ENCODE measurements around the gene MTHFD2L.

MTHFD2L gene

DNA sequence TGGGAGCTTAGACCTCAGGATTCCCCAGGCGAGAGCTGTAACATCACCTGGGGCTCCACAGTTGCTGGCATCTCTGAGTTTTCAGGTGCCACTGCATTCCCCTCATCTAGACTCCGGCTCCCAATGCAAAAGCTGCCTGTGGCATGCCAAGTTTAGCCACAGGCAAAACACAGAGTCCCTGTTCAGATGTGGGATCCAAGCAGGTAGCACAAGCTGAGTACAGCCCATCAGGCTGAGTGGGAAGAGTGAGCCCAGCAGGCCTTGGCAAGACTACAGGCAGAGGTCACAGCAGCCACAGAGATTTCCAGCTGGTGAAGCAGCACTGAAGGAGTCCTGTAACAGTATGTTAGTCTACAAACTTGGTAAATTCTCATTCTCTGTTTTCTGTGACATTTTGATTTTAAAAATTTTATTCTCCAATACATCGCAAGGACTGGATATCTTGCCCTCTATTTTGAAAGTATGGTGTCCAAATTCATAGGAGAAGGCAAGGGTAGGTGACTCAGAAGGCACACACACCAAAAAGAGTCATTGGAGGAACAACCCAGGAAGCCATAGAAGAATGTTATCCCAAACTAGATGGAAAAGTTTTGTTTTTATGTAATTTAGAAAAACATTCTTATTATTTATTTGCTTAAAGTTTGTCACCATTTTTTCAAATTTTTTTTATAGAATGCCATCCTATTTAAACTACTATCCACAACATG is 45.4 kb upstream of the MTHFD2L start (continued):
- TF ChIP-seq, protein P1, sequence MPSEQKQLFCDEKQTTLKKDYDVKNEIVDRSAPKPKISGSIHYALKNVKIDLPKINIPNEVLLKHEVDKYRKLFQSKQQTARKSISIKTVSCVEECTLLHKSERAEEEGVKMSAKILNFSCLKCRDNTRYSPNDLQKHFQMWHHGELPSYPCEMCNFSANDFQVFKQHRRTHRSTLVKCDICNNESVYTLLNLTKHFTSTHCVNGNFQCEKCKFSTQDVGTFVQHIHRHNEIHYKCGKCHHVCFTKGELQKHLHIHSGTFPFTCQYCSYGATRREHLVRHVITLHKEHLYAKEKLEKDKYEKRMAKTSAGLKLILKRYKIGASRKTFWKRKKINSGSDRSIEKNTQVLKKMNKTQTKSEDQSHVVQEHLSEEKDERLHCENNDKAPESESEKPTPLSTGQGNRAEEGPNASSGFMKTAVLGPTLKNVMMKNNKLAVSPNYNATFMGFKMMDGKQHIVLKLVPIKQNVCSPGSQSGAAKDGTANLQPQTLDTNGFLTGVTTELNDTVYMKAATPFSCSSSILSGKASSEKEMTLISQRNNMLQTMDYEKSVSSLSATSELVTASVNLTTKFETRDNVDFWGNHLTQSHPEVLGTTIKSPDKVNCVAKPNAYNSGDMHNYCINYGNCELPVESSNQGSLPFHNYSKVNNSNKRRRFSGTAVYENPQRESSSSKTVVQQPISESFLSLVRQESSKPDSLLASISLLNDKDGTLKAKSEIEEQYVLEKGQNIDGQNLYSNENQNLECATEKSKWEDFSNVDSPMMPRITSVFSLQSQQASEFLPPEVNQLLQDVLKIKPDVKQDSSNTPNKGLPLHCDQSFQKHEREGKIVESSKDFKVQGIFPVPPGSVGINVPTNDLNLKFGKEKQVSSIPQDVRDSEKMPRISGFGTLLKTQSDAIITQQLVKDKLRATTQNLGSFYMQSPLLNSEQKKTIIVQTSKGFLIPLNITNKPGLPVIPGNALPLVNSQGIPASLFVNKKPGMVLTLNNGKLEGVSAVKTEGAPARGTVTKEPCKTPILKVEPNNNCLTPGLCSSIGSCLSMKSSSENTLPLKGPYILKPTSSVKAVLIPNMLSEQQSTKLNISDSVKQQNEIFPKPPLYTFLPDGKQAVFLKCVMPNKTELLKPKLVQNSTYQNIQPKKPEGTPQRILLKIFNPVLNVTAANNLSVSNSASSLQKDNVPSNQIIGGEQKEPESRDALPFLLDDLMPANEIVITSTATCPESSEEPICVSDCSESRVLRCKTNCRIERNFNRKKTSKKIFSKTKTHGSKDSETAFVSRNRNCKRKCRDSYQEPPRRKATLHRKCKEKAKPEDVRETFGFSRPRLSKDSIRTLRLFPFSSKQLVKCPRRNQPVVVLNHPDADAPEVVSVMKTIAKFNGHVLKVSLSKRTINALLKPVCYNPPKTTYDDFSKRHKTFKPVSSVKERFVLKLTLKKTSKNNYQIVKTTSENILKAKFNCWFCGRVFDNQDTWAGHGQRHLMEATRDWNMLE (tag by site-specific recombination; conservative IDR thresholded peaks at IDR 0.05; ENCODE audit: low read depth), result no peak

- no peak overlapping the region for H3K4me3 ChIP-seq (ENCODE audit: low read depth, low read length)
- POLR2A ChIA-PET, result no interaction called here
- H3K4me1 ChIP-seq (ENCODE audit: control insufficient read depth, insufficient read depth, low read length), result 0 out of 2 replicates have a peak, but pooled peaks cover 2% of the 10 kb centered on the region
- H3K27ac ChIP-seq (ENCODE audit: extremely low read depth, low read depth, low read length), result no peak overlapping the region
- CTCF ChIA-PET, result interaction anchor here (2.0 kb wide), 1 partner anchor 19 kb away, joined by 5 read pairs; no protein-coding TSS in a partner anchor
- no peaks in the 10 kb centered on the region for H3K9me3 ChIP-seq (ENCODE audit: control insufficient read depth, insufficient read depth, low read depth, low read length)
- TF ChIP-seq ZNF175 (tag by site-specific recombination; IDR thresholded peaks at IDR 0.05), result no peak
- no peak for TF ChIP-seq ZBTB8A (tag by site-specific recombination; IDR thresholded peaks at IDR 0.05)
- TF ChIP-seq, protein P2, sequence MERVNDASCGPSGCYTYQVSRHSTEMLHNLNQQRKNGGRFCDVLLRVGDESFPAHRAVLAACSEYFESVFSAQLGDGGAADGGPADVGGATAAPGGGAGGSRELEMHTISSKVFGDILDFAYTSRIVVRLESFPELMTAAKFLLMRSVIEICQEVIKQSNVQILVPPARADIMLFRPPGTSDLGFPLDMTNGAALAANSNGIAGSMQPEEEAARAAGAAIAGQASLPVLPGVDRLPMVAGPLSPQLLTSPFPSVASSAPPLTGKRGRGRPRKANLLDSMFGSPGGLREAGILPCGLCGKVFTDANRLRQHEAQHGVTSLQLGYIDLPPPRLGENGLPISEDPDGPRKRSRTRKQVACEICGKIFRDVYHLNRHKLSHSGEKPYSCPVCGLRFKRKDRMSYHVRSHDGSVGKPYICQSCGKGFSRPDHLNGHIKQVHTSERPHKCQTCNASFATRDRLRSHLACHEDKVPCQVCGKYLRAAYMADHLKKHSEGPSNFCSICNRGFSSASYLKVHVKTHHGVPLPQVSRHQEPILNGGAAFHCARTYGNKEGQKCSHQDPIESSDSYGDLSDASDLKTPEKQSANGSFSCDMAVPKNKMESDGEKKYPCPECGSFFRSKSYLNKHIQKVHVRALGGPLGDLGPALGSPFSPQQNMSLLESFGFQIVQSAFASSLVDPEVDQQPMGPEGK (tag by site-specific recombination; IDR thresholded peaks at IDR 0.05), result no peak
- TF ChIP-seq KLF8 (tag by site-specific recombination; IDR thresholded peaks at IDR 0.05), result no peak
- TF ChIP-seq, protein P1 (tag by site-specific recombination; conservative IDR thresholded peaks at IDR 0.05; ENCODE audit: low read depth), result no peak
- TF ChIP-seq ZBTB10 (tag by site-specific recombination; IDR thresholded peaks at IDR 0.05), result no peak
- TF ChIP-seq ZNF660 (tag by site-specific recombination; IDR thresholded peaks at IDR 0.05), result no peak
- no peak for TF ChIP-seq ZNF132 (tag by site-specific recombination; IDR thresholded peaks at IDR 0.05; ENCODE audit: borderline replicate concordance)
- no peak for TF ChIP-seq MYNN (tag by site-specific recombination; IDR thresholded peaks at IDR 0.05; ENCODE audit: borderline replicate concordance)
- TF ChIP-seq, protein P3, sequence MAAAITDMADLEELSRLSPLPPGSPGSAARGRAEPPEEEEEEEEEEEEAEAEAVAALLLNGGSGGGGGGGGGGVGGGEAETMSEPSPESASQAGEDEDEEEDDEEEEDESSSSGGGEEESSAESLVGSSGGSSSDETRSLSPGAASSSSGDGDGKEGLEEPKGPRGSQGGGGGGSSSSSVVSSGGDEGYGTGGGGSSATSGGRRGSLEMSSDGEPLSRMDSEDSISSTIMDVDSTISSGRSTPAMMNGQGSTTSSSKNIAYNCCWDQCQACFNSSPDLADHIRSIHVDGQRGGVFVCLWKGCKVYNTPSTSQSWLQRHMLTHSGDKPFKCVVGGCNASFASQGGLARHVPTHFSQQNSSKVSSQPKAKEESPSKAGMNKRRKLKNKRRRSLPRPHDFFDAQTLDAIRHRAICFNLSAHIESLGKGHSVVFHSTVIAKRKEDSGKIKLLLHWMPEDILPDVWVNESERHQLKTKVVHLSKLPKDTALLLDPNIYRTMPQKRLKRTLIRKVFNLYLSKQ (tag by site-specific recombination; IDR thresholded peaks at IDR 0.05; ENCODE audit: borderline replicate concordance), result no peak
- H3K36me3 ChIP-seq (ENCODE audit: control insufficient read depth in 2 of 2, insufficient read depth in 1 of 2, low read length in 2 of 2), result no peaks in the 10 kb centered on the region
Measured at GRCh38 chr4:74114234-74114633, 43.7 kb upstream of the MTHFD2L start.
